ELR (cell line): ENCODE results near the gene PFDN5.
A peak's percentile ranks its signal among the peaks of the same experiment; 100 is the strongest.

Experiments used
- DNase-seq: peaks from one replicate; pipeline ENCODE4 v3.0.0-alpha.2; 2015; ENCODE audit warnings: low read depth

The PFDN5 gene

DNA sequence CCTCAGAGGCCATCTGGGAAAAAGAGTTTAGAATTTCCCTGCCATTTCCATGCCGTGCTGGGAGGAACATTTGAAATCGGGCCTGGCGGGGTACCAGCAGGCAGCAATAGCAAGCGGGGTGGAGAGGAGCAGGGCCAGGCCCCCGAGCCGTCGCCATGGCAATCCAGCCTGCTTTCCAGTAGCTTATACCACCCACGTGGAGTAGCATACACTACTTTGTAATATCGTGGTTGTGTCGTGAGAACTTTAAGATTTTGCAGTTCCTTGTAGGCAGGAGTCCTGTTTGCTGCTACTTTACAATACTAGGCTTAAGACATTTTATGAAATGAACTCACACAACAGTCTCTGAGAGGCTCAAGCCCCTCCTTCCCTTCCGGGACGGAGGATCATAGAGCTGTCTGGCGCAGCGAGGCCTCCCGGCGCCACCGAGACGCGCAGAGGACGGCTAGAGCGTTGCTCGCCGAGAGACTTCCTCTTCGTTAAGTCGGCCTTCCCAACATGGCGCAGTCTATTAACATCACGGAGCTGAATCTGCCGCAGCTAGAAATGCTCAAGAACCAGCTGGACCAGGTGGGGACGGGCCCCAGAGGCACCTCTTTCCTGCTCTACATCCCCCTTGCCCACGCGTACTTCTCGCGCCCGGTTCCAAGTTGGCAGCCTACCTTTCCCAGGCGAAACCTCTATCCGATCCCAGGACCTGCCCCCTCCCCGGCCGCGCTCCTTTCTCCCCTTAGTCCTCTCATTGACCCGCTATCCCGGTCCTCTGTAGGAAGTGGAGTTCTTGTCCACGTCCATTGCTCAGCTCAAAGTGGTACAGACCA lies at the start of gene PFDN5:
Gene PFDN5 (plus strand): TSS at position 473 of the 821 bp plus-strand sequence. CDS start 26 bp downstream, at position 499.
- DNase-seq: peak; percentile 90

DNA sequence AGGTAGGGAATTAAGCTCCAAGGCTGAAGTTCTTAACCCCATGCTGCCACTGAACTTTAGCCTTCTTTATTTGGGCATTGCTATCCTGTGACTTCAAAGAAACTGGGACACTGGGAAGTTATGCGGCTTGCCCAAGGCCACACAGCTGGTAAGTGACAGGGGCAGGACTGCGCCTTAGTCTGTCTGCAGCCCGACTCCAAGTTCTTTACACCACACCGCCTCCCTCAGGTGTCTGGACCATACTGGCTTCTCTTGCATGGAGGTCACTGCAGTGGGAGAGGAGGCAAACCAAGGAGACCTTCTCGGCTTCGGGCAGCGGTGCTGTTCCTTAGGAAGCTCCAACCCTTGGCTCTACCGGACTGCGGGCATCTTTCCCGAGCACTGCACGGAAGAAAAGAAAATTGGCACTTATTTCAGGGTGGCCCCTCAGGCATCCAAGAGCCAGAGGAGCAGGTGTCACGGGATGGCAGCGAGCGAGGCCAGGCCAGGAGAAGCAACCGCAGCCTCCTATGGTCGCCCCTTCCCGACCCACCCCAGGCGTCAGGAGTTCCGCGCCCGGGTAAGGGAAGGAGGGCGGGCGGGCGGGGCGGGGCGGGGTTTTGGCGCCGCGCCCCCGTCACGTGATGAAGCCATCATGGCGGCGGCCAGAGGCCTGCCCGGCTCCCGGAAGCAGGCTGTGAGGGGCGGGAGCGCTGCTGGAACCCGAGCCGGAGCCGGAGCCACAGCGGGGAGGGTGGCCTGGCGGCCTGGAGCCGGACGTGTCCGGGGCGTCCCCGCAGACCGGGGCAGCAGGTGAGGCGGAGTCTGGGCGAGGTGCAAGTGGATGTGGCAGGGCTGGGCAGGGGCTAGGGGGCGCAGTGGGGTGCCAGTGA lies 43.6 kb upstream of the PFDN5 start:
- peak; percentile 81 for DNase-seq

DNA sequence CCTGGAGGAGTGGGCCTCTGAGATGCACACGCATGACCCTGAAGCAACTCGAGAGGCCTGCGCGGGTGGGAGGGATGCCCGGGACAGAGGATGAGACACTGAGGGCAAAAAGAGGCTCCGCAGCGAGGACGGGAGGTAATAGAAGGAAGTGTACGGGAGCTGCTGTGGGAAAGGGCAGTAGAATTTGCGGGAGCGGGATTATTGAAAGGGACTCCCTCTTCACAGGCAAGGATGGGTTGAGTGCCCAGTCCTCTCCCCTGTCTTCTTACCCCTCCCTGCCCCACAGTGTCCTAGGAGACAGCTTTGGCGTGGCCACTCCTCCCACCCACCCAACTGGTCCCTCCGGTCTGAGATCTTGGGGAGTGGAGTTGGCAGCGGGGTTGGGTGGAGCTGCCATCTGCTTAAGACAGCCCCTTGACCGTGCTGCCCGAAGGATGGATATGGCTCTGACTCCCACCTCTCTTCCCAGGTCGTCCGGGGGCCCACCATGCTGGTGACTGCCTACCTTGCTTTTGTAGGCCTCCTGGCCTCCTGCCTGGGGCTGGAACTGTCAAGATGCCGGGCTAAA lies 42.9 kb upstream of the PFDN5 start:
- DNase-seq: peak; percentile 44

GRCh38 chr12:53253298-53253697 lies 42.0 kb upstream of the PFDN5 start:
- DNase-seq: no peak

DNA sequence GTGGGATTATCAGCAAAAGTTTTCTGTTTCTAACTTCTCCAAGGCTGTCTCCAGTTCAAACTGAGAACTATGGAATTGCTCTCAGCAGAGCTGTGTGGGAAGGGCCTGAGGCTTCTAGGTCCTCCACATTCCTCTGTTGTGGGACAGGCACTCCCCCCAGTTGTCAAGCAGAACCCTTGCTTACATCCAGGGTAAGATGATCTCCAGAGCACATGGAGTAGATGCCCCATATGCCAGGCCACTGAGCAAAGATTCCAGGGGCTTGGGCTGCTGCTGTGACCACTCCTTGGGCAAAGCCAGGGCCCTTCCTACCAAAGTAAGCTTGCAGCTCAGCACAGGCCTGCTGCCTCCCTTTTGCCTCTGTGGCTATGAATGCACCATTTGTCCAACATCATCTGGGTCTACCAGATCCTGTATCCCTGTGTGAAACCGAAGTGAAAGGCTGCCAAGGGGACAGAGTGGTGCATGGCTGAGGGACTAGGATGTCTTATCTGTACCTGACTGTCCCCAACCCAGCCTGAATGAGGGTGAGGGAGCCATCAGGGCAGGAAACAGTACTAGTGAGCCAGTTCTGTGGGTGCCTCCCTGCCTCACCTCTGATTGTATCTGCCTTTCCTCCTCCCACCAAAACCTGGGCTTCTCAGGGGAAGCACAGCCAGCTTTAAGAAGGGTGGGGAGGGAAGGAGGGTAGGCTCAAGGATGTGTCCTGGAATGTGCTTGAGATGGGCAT lies 40.4 kb upstream of the PFDN5 start:
- DNase-seq: no peak

DNA sequence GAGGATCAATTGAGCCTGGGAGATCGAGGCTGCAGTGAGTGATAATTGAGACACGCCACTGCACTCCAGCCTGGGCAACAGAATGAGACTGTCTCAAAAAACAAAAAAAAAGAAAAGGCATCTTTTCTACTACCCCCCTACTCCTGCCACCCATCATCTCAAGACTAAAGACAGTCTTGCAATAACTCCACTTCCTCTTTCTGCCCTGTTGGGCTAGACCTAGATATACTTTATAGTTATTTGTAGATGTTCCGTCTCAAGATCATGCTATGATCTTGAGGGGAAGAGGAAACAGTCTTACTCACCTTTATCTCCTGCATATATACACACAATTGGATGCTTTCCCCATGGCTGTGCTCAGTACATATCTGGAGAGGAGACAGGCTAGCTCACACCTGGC lies 39.3 kb upstream of the PFDN5 start:
- DNase-seq: no peak

DNA sequence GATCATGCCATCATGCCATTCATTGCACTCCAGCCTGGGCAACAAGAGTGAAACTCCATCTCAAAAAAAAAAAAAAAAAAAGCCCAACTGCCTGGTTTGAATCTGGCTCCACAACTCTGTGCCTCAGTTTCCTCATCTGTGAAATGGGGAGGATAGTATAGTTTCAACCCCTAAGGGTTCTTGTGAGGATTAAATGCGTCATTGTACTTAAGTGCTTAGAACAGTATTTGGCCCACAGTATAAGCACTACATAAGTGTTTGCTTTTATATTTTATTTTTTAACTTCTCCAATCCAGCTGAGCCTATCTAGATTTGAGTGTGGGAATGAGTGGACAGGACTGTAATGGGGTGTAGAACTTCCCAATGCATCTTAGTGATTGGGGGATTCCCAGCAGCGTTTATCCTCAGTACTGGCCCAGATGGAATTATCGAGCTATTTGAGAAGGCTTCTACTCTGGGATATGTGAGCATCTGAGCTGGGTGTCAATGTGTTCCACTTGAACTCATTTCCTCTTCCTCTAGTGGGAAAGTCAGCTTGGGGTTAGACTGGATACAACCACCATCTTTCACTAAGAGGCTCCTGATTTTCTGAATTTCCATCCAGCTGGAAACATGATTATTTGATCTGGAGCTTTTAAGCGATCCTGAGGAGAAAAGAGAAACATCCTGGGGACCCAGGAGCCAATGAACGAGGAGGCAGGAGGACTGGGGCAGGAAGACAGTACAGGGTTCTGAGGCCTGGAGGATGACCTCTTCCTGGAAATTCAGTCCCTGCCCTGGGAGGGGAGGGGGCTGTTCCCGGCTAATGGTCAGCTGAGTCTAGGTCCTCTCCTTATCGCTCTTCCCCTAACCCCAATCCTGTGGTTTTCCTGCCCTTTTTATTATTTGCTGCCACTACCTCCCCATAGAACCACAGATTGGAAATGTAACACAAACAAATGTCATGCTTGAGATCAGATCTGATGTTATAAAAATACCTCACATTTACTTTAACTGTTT lies 36.5 kb upstream of the PFDN5 start:
- no peak for DNase-seq

- DNase-seq: no peak
These were observed 35.5 kb upstream of the PFDN5 start for GRCh38 chr12:53259891-53260290.

DNA sequence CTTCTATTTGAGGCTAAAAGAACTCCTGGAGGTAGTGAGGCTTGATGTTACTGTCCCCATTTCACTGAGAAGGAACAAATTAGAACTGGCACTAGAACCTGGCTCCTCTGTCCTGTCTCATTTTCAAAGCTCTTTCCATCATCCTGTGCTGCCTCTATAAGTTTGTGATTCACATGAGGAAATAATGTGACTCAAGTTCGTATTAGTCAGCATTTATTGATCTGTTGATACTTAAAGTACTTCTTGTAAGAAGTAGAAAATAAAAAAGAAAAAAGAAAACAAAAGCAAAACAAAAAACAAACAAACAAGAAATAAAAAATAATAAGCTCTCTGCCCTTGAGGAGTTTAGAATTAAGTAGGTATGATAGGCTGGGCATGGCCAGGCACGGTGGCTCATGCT lies 29.6 kb upstream of the PFDN5 start:
- DNase-seq: peak; percentile 58

DNA sequence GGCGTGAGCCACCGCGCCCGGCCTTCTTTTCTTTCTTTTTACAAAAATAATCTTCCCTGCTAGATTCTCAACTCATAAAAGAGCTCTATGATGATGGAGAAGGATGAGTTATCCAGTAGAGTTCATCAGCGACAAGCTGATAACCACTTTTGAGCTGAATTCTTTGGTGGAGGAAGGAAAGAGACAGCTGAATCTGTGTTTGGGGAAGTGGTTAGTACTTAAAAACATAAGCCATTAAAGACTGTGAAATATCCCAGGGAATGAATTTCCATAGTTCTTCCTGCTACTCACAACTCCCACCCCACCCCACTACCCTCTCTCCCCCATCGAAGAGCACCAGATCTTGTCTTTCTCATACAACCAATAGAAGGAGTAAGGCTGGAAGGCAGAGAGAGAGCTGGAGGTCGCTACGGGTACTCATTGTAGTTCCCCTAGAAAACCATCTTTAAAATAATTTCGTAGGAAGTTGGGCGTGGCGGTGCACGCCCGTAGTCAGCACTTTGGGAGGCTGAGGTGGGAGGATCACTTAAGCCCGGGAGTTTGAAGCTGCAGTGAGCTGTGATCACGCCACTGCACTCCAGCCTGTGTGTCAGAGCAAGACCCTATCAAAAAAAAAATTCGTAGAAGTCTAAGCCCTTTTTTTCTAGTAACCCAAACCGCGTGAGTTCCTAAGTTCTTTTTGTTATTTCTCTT lies 27.9 kb upstream of the PFDN5 start:
- DNase-seq: no peak

- peak; percentile 82 for DNase-seq
These were observed 27.2 kb upstream of the PFDN5 start, which contains the start of gene ESPL1 for GRCh38 chr12:53267999-53268629. Gene ESPL1, plus strand, starts transcription at chr12:53268299. Its CDS starts 468 bp downstream, at chr12:53268767.

GRCh38 chr12:53268630-53269562 lies 26.4 kb upstream of the PFDN5 start:
- peak; percentile 17 for DNase-seq

GRCh38 chr12:53274445-53274844 lies 20.9 kb upstream of the PFDN5 start:
- no peak for DNase-seq

DNA sequence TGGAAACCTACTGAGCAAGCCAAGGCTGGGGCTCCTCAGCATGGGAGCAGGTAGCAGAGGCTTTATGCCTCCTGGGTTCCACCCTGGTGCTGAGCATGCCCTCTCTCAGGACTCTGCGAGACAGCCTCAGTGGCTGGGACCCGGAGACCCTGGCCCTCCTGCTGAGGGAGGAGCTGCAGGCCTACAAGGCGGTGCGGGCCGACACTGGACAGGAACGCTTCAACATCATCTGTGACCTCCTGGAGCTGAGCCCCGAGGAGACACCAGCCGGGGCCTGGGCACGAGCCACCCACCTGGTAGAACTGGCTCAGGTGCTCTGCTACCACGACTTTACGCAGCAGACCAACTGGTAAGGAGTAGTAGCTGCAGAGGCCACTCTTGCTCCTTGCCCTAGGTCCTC lies 18.8 kb upstream of the PFDN5 start:
- no peak for DNase-seq

- DNase-seq: no peak
These were observed 17.4 kb upstream of the PFDN5 start for GRCh38 chr12:53277981-53278380.

DNA sequence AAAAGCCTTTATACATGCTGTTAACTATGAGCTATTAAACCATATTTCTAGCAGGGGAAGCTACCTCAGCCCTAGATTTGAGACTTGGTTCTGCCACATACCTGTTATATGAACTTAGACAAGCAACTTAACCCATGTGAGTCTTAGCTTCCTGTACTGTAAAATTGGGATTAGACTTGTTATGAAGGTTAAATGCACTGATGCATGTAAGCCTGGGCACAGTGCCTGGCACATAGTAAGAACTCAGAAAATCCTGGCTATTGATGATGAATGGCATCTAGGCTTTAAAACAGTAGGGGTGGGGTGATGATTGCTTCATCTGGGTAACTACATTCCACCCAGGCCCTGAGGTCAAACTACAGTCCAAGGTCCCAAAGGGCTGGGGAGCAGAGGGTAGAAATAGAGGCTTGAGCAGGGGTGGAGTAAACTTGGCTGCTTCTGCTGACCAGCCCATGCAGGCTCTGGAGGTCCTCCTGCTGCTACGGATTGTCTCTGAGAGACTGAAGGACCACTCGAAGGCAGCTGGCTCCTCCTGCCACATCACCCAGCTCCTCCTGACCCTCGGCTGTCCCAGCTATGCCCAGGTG lies 16.0 kb upstream of the PFDN5 start:
- no peak for DNase-seq

- DNase-seq: no peak
These were observed 15.3 kb upstream of the PFDN5 start for GRCh38 chr12:53279888-53280498.

DNA sequence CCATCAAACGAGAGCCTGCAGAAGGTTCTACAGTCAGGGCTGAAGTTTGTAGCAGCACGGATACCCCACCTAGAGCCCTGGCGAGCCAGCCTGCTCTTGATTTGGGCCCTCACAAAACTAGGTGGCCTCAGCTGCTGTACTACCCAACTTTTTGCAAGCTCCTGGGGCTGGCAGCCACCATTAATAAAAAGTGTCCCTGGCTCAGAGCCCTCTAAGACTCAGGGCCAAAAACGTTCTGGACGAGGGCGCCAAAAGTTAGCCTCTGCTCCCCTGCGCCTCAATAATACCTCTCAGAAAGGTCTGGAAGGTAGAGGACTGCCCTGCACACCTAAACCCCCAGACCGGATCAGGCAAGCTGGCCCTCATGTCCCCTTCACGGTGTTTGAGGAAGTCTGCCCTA lies 8.9 kb upstream of the PFDN5 start:
- DNase-seq: no peak
